ENCODE measurements around the gene PYROXD2. TPM values are rescaled to one million over a fixed set of nuclear protein-coding genes. Genes with fewer than 3 reads are reported as not detected.

PYROXD2 gene
- total RNA-seq, 1 donor from 2014 or later: 5.6 TPM

DNA sequence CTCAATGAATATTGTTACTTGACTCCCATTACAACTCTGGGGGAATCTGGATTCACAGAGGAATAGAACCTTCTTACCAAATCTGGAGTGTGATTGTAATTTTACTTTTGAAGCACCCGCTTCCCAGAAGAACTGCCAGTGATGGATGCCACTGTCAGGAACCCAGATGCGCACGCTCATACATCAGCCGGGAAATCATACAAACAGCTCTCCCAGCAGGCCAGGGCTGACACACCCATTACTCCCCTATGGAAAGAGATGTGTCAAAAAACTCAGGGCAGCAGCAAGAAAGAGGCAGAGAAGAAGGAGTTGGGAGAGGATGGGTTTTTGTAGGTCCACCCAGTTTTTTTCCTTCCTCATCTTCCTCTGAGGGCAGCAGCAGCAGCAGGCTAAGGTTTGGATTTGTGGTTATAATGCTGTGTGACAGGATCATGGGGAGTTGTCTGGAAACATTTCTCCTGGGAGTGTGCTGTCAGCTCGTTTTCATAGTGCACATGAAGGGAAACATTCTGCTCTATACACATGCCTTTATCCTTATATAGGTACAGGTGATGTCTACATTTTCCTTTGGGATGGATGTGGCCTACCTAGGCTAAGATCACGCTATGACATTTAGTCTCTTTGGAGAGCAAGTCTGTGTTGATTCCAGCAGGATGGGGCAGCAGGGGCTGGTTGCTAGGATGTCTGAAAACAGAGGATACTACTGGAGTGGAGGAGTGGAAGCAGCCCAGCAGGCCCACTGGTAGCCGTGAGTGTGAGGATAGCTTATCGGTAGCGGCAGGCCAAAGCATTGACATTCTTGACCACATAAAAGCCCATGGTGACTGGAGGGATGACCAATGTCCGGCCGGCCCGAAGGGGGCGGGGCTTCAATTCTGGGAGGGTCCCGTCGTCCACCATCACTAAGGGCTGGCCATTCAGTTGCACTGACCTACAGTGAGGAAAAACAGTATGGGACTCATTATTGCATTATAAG is 44.1 kb upstream of the PYROXD2 start:
- intact Hi-C loops (cut with DNase I): no loop called here
- DNase-seq (ENCODE audit: low spot score in 2 of 2): no peak

DNA sequence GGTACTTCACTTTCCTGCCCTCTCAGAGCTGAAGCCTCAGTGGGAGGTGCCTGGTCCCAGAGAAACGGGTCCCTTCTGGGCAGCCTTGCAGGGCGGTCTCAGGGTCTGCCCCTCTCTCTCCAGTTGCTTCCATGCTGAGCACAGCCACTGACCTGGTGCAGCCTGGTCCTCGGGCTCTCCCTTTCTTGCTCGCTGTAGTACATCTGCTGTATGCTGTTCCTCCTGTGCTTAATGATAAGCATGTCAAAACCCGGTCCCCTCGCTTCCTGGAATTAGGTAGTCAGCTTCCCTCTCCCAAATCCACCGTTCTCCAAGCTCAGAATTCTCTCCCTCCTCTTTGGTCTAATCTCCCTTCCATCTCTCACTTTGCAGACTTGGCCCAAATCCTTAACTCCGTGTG is 42.7 kb upstream of the PYROXD2 start:
- no peaks in the 10 kb centered on the region for H3K27me3 ChIP-seq
- H3K9me3 ChIP-seq: no peaks in the 10 kb centered on the region
- no peak for DNase-seq (ENCODE audit: low spot score in 2 of 2)
- no peak overlapping the region for H3K4me3 ChIP-seq
- no peak overlapping the region for H3K27ac ChIP-seq
- H3K36me3 ChIP-seq: no peaks in the 10 kb centered on the region
- peaks cover 3 to 9% of the 10 kb centered on the region in 2 donors for H3K4me1 ChIP-seq
- TF ChIP-seq, protein P1, sequence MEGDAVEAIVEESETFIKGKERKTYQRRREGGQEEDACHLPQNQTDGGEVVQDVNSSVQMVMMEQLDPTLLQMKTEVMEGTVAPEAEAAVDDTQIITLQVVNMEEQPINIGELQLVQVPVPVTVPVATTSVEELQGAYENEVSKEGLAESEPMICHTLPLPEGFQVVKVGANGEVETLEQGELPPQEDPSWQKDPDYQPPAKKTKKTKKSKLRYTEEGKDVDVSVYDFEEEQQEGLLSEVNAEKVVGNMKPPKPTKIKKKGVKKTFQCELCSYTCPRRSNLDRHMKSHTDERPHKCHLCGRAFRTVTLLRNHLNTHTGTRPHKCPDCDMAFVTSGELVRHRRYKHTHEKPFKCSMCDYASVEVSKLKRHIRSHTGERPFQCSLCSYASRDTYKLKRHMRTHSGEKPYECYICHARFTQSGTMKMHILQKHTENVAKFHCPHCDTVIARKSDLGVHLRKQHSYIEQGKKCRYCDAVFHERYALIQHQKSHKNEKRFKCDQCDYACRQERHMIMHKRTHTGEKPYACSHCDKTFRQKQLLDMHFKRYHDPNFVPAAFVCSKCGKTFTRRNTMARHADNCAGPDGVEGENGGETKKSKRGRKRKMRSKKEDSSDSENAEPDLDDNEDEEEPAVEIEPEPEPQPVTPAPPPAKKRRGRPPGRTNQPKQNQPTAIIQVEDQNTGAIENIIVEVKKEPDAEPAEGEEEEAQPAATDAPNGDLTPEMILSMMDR (IDR thresholded peaks at IDR 0.05): no peak
- intact Hi-C loops (cut with DNase I): no loop called here

More for the DNA sequence above, 44.1 kb upstream of the PYROXD2 start:
- Histone ChIP-seq H3K27me3 (no peaks in the 10 kb centered on the region), H3K36me3 (no peaks in the 10 kb centered on the region), H3K27ac (no peak overlapping the region), H3K9me3 (no peaks in the 10 kb centered on the region), H3K4me3 (no peak overlapping the region), H3K4me1 (peaks cover 3 to 9% of the 10 kb centered on the region in 2 donors)
- TF ChIP-seq, protein P1 (IDR thresholded peaks at IDR 0.05): no peak

DNA sequence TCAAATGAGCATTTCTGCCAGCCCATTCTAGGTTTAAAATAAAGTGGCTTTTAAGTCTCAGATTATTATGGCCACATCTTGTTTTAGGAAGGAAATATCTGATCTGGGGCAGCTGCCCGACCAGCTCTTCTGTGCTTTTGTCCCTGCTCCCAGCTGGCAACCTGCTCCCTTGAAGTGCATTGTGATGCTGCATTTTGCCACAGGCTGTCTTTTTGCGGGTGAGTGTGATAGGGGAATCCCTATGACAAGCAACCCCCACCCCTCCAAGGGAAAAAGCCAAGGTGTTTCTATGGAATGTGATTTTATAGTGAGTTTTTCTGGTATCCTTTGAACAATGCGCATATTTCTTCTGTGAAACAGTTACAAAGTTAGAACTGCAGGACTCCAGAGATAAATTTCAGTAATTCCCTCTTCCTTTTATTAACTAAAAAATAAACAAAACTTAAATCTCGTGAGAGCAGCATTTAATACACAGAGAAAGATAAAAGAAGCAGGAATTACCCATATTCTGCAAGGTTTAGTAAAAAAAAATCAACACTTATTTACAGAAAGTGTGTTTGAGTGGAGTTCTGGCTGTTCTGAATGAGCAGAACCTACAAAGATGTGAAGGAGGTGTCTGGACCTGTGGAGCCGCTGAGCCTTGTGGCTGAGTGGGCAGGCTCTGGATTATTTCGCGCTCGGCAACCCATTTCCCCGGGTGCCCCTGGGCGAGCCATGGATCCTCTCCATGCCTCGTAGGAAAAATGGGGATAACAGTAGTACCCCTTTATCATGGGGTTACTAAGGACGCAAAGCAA is 41.9 kb upstream of the PYROXD2 start:
- peaks cover 3 to 9% of the 10 kb centered on the region in 2 donors for H3K4me1 ChIP-seq
- no peak overlapping the region for H3K27ac ChIP-seq
- no peak for DNase-seq (ENCODE audit: low spot score in 2 of 2)
- no peaks in the 10 kb centered on the region for H3K9me3 ChIP-seq
- H3K36me3 ChIP-seq: no peaks in the 10 kb centered on the region
- H3K27me3 ChIP-seq: no peaks in the 10 kb centered on the region
- no peak overlapping the region for H3K4me3 ChIP-seq
- intact Hi-C loops (cut with DNase I): no loop called here
- TF ChIP-seq, protein P1 (IDR thresholded peaks at IDR 0.05): no peak

DNA sequence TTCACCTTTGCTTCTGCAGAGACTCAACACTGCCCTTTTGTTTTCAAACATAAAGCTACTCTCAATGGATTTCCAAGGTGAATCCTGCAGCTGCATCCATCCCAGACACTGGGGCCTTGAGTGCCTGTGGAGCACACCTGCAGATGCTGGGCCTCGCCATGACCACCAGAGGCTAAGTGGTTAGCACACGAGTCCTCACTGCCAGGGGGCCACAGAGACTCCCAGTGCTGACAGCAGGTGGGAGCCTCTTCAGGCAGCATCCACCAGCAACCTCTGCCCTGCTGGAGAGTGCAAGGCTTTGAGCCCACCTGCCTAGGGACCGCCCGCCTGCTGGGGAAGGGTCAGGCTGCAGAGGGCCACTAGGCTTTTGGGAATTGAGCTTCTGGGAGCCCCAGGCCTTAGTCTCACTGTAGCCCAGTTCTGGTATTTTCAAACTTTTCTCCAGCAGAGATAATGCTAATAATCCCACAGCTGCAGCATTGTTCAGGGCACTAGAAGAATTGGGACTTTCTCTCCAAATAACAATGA is 41.1 kb upstream of the PYROXD2 start:
- DNase-seq (ENCODE audit: low spot score in 2 of 2): no peak
- Histone ChIP-seq H3K4me1 (peaks cover 3 to 6% of the 10 kb centered on the region in 2 donors), H3K27me3 (no peaks in the 10 kb centered on the region), H3K36me3 (no peaks in the 10 kb centered on the region), H3K4me3 (no peak overlapping the region), H3K9me3 (no peaks in the 10 kb centered on the region), H3K27ac (no peak overlapping the region)
- TF ChIP-seq, protein P1 (IDR thresholded peaks at IDR 0.05): no peak
- intact Hi-C loops (cut with DNase I): no loop called here

DNA sequence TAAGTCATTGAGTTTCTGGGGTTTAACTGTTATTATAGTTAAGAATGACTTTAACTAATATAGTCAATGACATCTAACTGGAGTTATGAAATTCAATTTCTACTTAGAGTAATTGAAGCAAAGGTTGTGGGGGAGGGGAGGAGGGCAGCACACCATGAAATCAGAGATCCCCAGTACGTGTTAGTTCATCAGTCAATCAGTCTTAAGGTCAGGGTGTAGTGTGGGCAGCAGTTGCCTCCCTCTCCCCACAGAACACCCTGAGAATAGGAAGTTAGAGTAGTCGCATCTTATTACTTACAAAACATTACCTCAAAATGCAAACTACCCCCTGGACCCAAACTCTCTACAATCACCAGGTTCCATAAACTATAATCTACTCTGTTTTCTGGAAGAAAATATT is 38.7 kb upstream of the PYROXD2 start:
- no peak for DNase-seq (ENCODE audit: low spot score in 2 of 2)
- TF ChIP-seq, protein P1 (IDR thresholded peaks at IDR 0.05): no peak
- Histone ChIP-seq H3K4me1 (no peaks in the 10 kb centered on the region), H3K9me3 (no peaks in the 10 kb centered on the region), H3K36me3 (no peaks in the 10 kb centered on the region), H3K4me3 (no peak overlapping the region), H3K27me3 (no peaks in the 10 kb centered on the region), H3K27ac (no peak overlapping the region)
- intact Hi-C loops (cut with DNase I): no loop called here

Measured in ascending aorta (tissue), 2 donors.